ENCODE measurements around the gene DUSP12. TPM values are rescaled to one million over a fixed set of nuclear protein-coding genes. Genes with fewer than 3 reads are reported as not detected.

Gene DUSP12
- total and polyA plus RNA-seq, 9 of the 15 experiments (the other 6 are each of a cell fraction or from before 2014, with no cell fraction given), result 10.4 to 81.4 (median 43.6) TPM

DNA sequence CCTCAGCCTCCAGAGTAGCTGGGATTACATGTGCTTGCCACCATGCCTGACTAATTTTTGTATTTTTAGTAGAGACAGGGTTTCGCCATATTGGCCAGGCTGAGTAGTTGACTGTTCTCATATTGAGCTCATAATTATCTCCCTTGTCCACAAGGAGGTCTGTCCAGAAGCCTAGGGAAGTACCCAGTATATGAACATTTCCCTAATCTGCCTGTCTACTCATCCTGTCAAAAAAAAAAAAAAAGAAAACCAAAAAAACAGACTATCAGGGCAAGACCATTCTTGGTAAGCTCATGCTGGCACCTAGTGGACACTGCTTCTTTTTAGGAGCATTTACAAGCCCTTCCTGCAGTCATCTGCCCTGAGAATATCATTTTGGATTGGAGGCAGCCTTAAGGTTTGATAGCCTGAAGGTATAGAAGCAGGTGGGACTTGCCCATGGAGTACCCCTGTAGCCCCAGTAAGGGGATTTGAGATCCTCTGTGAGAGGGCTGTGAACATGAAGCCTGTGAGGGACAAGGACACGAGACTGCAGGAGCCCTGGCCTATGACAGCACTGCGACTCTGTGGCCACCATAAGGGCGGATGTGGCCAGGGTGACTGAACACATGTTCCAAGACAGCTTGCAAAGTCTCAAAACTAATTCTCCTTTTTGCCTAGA is 10.8 kb upstream of the DUSP12 start (continued):
- TF ChIP-seq, protein P1, sequence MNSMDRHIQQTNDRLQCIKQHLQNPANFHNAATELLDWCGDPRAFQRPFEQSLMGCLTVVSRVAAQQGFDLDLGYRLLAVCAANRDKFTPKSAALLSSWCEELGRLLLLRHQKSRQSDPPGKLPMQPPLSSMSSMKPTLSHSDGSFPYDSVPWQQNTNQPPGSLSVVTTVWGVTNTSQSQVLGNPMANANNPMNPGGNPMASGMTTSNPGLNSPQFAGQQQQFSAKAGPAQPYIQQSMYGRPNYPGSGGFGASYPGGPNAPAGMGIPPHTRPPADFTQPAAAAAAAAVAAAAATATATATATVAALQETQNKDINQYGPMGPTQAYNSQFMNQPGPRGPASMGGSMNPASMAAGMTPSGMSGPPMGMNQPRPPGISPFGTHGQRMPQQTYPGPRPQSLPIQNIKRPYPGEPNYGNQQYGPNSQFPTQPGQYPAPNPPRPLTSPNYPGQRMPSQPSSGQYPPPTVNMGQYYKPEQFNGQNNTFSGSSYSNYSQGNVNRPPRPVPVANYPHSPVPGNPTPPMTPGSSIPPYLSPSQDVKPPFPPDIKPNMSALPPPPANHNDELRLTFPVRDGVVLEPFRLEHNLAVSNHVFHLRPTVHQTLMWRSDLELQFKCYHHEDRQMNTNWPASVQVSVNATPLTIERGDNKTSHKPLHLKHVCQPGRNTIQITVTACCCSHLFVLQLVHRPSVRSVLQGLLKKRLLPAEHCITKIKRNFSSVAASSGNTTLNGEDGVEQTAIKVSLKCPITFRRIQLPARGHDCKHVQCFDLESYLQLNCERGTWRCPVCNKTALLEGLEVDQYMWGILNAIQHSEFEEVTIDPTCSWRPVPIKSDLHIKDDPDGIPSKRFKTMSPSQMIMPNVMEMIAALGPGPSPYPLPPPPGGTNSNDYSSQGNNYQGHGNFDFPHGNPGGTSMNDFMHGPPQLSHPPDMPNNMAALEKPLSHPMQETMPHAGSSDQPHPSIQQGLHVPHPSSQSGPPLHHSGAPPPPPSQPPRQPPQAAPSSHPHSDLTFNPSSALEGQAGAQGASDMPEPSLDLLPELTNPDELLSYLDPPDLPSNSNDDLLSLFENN (IDR thresholded peaks at IDR 0.05; ENCODE audit: low read depth in 2 of 2, low read length in 2 of 2), result 0 out of 4 replicates have a peak, but pooled peaks of 1 of the 2 experiments have one; percentile 12
- TF ChIP-seq ZNF79 (CRISPR knock-in tag; IDR thresholded peaks at IDR 0.05; ENCODE audit: low read depth), result no peak
- no peak for TF ChIP-seq CBX2 (IDR thresholded peaks at IDR 0.05; ENCODE audit: insufficient read depth, low read length, poor library complexity, severe bottlenecking)
- TF ChIP-seq ILF3 (IDR thresholded peaks at IDR 0.05; ENCODE audit: borderline replicate concordance), result no peak
- no peak for TF ChIP-seq ZNF324 (CRISPR knock-in tag; IDR thresholded peaks at IDR 0.05)
- peak; percentile 50 to 62; a peak in 2 of 4 replicates for TF ChIP-seq FOXK2 (conservative IDR thresholded peaks at IDR 0.05 in 1 of 2, IDR thresholded peaks at IDR 0.05 in 1 of 2; ENCODE audit: low read depth in 2 of 2)
- no peak for TF ChIP-seq ZNF77 (CRISPR knock-in tag; IDR thresholded peaks at IDR 0.05)
- TF ChIP-seq, protein P2, sequence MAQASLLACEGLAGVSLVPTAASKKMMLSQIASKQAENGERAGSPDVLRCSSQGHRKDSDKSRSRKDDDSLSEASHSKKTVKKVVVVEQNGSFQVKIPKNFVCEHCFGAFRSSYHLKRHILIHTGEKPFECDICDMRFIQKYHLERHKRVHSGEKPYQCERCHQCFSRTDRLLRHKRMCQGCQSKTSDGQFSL (CRISPR knock-in tag; IDR thresholded peaks at IDR 0.05), result no peak
- TF ChIP-seq, protein P2 (tag; IDR thresholded peaks at IDR 0.05), result no peak
- no peak for TF ChIP-seq U2AF1 (optimal IDR thresholded peaks at IDR 0.05; ENCODE audit: low read depth, low read length)
- TF ChIP-seq, protein P3, sequence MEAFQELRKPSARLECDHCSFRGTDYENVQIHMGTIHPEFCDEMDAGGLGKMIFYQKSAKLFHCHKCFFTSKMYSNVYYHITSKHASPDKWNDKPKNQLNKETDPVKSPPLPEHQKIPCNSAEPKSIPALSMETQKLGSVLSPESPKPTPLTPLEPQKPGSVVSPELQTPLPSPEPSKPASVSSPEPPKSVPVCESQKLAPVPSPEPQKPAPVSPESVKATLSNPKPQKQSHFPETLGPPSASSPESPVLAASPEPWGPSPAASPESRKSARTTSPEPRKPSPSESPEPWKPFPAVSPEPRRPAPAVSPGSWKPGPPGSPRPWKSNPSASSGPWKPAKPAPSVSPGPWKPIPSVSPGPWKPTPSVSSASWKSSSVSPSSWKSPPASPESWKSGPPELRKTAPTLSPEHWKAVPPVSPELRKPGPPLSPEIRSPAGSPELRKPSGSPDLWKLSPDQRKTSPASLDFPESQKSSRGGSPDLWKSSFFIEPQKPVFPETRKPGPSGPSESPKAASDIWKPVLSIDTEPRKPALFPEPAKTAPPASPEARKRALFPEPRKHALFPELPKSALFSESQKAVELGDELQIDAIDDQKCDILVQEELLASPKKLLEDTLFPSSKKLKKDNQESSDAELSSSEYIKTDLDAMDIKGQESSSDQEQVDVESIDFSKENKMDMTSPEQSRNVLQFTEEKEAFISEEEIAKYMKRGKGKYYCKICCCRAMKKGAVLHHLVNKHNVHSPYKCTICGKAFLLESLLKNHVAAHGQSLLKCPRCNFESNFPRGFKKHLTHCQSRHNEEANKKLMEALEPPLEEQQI (IDR thresholded peaks at IDR 0.05), result 0 out of 2 replicates have a peak, but pooled peaks have one; percentile 54
- peak; percentile 28; the same call in 1 of the 2 replicates for TF ChIP-seq GABPB1 (CRISPR knock-in tag; IDR thresholded peaks at IDR 0.05)
- no peak for TF ChIP-seq ZNF696 (CRISPR knock-in tag; conservative IDR thresholded peaks at IDR 0.05)
- 0 out of 2 replicates have a peak, but pooled peaks have one; percentile 68 for TF ChIP-seq MTA1 (IDR thresholded peaks at IDR 0.05; ENCODE audit: borderline replicate concordance)
- no peak for TF ChIP-seq MAFF (IDR thresholded peaks at IDR 0.05; ENCODE audit: low read length)
- no peak for TF ChIP-seq ZNF282 (CRISPR knock-in tag; IDR thresholded peaks at IDR 0.05)
- no peak for TF ChIP-seq GTF2F1 (IDR thresholded peaks at IDR 0.05; ENCODE audit: low read depth, low read length)
